Stimulated activated CD8-positive, alpha-beta memory T cell treated with anti-CD3 and anti-CD28 coated beads, Interleukin-4, amount 100 ng/mL, for 1 hour (primary cell): ENCODE data around the gene KCNH8.

Experiments
- DNase-seq, 2 donors: peaks; one replicate each; pipeline ENCODE4 v3.0.0-alpha.2; 2020; ENCODE audit warnings: low read depth in 2 of 2, low spot score in 1 of 2

The KCNH8 gene

GRCh38 chr3:19357947-19358346 lies 209.6 kb downstream of the KCNH8 start:
- no peak for DNase-seq

GRCh38 chr3:19363071-19363470 lies 214.8 kb downstream of the KCNH8 start:
- no peak for DNase-seq

- DNase-seq = no peak
Observed at GRCh38 chr3:19364148-19364547, 215.8 kb downstream of the KCNH8 start.

- DNase-seq = no peak
Observed at GRCh38 chr3:19365471-19365870, 217.2 kb downstream of the KCNH8 start.

- DNase-seq = no peak
Observed at GRCh38 chr3:19384868-19385267, 236.6 kb downstream of the KCNH8 start.

- no peak for DNase-seq
Observed at GRCh38 chr3:19392150-19392549, 243.8 kb downstream of the KCNH8 start.

GRCh38 chr3:19394946-19395345 lies 246.6 kb downstream of the KCNH8 start:
- DNase-seq = no peak

- DNase-seq = no peak
Observed at GRCh38 chr3:19396726-19397125, 248.4 kb downstream of the KCNH8 start.

GRCh38 chr3:19399356-19399755 lies 251.0 kb downstream of the KCNH8 start:
- no peak for DNase-seq

- DNase-seq = no peak
Observed at GRCh38 chr3:19399836-19400235, 251.5 kb downstream of the KCNH8 start.

GRCh38 chr3:19420159-19420558 lies 271.8 kb downstream of the KCNH8 start:
- DNase-seq = no peak

GRCh38 chr3:19425825-19426224 lies 277.5 kb downstream of the KCNH8 start:
- DNase-seq = no peak

GRCh38 chr3:19427422-19428149 lies 279.3 kb downstream of the KCNH8 start:
- DNase-seq = no peak

- DNase-seq = no peak
Observed at GRCh38 chr3:19428729-19429128, 280.4 kb downstream of the KCNH8 start.

GRCh38 chr3:19432669-19433068 lies 284.4 kb downstream of the KCNH8 start:
- DNase-seq = no peak

- DNase-seq = no peak
Observed at GRCh38 chr3:19436746-19437145, 288.4 kb downstream of the KCNH8 start.

GRCh38 chr3:19439944-19440343 lies 291.6 kb downstream of the KCNH8 start:
- DNase-seq = no peak

GRCh38 chr3:19446138-19446537 lies 297.8 kb downstream of the KCNH8 start:
- no peak for DNase-seq

- DNase-seq = no peak
Observed at GRCh38 chr3:19446687-19447086, 298.4 kb downstream of the KCNH8 start.

- no peak for DNase-seq
Observed at GRCh38 chr3:19455546-19455945, 307.2 kb downstream of the KCNH8 start.

- no peak for DNase-seq
Observed at GRCh38 chr3:19456738-19457137, 308.4 kb downstream of the KCNH8 start.

GRCh38 chr3:19457449-19457848 lies 309.1 kb downstream of the KCNH8 start:
- no peak for DNase-seq

GRCh38 chr3:19467761-19468160 lies 319.5 kb downstream of the KCNH8 start:
- no peak for DNase-seq
